ENCODE results near the gene MBD1.

DNA sequence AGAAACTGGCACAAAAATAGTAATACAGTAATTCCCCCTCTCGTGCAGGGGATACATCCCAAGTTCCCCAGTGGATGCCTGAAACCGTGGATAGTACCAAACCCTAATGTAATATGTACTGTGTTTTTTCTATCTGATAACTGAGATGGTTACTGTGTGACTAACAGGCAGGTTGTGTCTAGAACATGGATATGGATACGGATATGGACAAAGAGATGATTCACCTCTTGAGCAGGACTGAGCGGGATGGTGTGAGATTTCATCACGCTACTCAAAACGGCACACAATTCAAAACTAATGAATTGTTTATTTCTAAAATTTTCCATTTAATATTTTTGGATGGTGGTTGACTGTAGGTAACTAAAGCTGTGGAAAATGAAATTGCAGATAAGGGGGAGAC is 3.4 kb downstream of the MBD1 start:
- TF ChIP-seq, protein P1, sequence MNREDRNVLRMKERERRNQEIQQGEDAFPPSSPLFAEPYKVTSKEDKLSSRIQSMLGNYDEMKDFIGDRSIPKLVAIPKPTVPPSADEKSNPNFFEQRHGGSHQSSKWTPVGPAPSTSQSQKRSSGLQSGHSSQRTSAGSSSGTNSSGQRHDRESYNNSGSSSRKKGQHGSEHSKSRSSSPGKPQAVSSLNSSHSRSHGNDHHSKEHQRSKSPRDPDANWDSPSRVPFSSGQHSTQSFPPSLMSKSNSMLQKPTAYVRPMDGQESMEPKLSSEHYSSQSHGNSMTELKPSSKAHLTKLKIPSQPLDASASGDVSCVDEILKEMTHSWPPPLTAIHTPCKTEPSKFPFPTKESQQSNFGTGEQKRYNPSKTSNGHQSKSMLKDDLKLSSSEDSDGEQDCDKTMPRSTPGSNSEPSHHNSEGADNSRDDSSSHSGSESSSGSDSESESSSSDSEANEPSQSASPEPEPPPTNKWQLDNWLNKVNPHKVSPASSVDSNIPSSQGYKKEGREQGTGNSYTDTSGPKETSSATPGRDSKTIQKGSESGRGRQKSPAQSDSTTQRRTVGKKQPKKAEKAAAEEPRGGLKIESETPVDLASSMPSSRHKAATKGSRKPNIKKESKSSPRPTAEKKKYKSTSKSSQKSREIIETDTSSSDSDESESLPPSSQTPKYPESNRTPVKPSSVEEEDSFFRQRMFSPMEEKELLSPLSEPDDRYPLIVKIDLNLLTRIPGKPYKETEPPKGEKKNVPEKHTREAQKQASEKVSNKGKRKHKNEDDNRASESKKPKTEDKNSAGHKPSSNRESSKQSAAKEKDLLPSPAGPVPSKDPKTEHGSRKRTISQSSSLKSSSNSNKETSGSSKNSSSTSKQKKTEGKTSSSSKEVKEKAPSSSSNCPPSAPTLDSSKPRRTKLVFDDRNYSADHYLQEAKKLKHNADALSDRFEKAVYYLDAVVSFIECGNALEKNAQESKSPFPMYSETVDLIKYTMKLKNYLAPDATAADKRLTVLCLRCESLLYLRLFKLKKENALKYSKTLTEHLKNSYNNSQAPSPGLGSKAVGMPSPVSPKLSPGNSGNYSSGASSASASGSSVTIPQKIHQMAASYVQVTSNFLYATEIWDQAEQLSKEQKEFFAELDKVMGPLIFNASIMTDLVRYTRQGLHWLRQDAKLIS (CRISPR knock-in tag; IDR thresholded peaks at IDR 0.05; ENCODE audit: borderline replicate concordance) = no peak
- TF ChIP-seq, protein P2, sequence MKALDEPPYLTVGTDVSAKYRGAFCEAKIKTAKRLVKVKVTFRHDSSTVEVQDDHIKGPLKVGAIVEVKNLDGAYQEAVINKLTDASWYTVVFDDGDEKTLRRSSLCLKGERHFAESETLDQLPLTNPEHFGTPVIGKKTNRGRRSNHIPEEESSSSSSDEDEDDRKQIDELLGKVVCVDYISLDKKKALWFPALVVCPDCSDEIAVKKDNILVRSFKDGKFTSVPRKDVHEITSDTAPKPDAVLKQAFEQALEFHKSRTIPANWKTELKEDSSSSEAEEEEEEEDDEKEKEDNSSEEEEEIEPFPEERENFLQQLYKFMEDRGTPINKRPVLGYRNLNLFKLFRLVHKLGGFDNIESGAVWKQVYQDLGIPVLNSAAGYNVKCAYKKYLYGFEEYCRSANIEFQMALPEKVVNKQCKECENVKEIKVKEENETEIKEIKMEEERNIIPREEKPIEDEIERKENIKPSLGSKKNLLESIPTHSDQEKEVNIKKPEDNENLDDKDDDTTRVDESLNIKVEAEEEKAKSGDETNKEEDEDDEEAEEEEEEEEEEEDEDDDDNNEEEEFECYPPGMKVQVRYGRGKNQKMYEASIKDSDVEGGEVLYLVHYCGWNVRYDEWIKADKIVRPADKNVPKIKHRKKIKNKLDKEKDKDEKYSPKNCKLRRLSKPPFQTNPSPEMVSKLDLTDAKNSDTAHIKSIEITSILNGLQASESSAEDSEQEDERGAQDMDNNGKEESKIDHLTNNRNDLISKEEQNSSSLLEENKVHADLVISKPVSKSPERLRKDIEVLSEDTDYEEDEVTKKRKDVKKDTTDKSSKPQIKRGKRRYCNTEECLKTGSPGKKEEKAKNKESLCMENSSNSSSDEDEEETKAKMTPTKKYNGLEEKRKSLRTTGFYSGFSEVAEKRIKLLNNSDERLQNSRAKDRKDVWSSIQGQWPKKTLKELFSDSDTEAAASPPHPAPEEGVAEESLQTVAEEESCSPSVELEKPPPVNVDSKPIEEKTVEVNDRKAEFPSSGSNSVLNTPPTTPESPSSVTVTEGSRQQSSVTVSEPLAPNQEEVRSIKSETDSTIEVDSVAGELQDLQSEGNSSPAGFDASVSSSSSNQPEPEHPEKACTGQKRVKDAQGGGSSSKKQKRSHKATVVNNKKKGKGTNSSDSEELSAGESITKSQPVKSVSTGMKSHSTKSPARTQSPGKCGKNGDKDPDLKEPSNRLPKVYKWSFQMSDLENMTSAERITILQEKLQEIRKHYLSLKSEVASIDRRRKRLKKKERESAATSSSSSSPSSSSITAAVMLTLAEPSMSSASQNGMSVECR (CRISPR knock-in tag; IDR thresholded peaks at IDR 0.05; ENCODE audit: borderline replicate concordance) = no peak
- TF ChIP-seq, protein P3, sequence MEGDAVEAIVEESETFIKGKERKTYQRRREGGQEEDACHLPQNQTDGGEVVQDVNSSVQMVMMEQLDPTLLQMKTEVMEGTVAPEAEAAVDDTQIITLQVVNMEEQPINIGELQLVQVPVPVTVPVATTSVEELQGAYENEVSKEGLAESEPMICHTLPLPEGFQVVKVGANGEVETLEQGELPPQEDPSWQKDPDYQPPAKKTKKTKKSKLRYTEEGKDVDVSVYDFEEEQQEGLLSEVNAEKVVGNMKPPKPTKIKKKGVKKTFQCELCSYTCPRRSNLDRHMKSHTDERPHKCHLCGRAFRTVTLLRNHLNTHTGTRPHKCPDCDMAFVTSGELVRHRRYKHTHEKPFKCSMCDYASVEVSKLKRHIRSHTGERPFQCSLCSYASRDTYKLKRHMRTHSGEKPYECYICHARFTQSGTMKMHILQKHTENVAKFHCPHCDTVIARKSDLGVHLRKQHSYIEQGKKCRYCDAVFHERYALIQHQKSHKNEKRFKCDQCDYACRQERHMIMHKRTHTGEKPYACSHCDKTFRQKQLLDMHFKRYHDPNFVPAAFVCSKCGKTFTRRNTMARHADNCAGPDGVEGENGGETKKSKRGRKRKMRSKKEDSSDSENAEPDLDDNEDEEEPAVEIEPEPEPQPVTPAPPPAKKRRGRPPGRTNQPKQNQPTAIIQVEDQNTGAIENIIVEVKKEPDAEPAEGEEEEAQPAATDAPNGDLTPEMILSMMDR (IDR thresholded peaks at IDR 0.05) = no peak
- TF ChIP-seq, protein P4, sequence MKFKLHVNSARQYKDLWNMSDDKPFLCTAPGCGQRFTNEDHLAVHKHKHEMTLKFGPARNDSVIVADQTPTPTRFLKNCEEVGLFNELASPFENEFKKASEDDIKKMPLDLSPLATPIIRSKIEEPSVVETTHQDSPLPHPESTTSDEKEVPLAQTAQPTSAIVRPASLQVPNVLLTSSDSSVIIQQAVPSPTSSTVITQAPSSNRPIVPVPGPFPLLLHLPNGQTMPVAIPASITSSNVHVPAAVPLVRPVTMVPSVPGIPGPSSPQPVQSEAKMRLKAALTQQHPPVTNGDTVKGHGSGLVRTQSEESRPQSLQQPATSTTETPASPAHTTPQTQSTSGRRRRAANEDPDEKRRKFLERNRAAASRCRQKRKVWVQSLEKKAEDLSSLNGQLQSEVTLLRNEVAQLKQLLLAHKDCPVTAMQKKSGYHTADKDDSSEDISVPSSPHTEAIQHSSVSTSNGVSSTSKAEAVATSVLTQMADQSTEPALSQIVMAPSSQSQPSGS (CRISPR knock-in tag; IDR thresholded peaks at IDR 0.05; ENCODE audit: borderline replicate concordance, low read depth) = no peak
- TF ChIP-seq, protein P5, sequence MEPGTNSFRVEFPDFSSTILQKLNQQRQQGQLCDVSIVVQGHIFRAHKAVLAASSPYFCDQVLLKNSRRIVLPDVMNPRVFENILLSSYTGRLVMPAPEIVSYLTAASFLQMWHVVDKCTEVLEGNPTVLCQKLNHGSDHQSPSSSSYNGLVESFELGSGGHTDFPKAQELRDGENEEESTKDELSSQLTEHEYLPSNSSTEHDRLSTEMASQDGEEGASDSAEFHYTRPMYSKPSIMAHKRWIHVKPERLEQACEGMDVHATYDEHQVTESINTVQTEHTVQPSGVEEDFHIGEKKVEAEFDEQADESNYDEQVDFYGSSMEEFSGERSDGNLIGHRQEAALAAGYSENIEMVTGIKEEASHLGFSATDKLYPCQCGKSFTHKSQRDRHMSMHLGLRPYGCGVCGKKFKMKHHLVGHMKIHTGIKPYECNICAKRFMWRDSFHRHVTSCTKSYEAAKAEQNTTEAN (CRISPR knock-in tag; IDR thresholded peaks at IDR 0.05) = no peak
- TF ChIP-seq ZNF232 (CRISPR knock-in tag; IDR thresholded peaks at IDR 0.05) (no peak), ZNF121 (CRISPR knock-in tag; IDR thresholded peaks at IDR 0.05) (no peak), CREB1 (CRISPR knock-in tag; IDR thresholded peaks at IDR 0.05) (no peak)
- TF ChIP-seq, protein P6, sequence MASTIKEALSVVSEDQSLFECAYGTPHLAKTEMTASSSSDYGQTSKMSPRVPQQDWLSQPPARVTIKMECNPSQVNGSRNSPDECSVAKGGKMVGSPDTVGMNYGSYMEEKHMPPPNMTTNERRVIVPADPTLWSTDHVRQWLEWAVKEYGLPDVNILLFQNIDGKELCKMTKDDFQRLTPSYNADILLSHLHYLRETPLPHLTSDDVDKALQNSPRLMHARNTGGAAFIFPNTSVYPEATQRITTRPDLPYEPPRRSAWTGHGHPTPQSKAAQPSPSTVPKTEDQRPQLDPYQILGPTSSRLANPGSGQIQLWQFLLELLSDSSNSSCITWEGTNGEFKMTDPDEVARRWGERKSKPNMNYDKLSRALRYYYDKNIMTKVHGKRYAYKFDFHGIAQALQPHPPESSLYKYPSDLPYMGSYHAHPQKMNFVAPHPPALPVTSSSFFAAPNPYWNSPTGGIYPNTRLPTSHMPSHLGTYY (CRISPR knock-in tag; IDR thresholded peaks at IDR 0.05) = no peak
- TF ChIP-seq, protein P7, sequence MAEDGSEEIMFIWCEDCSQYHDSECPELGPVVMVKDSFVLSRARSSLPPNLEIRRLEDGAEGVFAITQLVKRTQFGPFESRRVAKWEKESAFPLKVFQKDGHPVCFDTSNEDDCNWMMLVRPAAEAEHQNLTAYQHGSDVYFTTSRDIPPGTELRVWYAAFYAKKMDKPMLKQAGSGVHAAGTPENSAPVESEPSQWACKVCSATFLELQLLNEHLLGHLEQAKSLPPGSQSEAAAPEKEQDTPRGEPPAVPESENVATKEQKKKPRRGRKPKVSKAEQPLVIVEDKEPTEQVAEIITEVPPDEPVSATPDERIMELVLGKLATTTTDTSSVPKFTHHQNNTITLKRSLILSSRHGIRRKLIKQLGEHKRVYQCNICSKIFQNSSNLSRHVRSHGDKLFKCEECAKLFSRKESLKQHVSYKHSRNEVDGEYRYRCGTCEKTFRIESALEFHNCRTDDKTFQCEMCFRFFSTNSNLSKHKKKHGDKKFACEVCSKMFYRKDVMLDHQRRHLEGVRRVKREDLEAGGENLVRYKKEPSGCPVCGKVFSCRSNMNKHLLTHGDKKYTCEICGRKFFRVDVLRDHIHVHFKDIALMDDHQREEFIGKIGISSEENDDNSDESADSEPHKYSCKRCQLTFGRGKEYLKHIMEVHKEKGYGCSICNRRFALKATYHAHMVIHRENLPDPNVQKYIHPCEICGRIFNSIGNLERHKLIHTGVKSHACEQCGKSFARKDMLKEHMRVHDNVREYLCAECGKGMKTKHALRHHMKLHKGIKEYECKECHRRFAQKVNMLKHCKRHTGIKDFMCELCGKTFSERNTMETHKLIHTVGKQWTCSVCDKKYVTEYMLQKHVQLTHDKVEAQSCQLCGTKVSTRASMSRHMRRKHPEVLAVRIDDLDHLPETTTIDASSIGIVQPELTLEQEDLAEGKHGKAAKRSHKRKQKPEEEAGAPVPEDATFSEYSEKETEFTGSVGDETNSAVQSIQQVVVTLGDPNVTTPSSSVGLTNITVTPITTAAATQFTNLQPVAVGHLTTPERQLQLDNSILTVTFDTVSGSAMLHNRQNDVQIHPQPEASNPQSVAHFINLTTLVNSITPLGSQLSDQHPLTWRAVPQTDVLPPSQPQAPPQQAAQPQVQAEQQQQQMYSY (CRISPR knock-in tag; IDR thresholded peaks at IDR 0.05) = no peak
- TF ChIP-seq, protein P8, sequence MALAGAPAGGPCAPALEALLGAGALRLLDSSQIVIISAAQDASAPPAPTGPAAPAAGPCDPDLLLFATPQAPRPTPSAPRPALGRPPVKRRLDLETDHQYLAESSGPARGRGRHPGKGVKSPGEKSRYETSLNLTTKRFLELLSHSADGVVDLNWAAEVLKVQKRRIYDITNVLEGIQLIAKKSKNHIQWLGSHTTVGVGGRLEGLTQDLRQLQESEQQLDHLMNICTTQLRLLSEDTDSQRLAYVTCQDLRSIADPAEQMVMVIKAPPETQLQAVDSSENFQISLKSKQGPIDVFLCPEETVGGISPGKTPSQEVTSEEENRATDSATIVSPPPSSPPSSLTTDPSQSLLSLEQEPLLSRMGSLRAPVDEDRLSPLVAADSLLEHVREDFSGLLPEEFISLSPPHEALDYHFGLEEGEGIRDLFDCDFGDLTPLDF (CRISPR knock-in tag; IDR thresholded peaks at IDR 0.05) = no peak

Data from WTC11 (cell line).